Stimulated activated CD4-positive, alpha-beta T cell treated with anti-CD3 and anti-CD28 coated beads, Interleukin-2, amount 100 ng/mL, for 24 hours (primary cell): Measurements from ENCODE around the gene PRPF31.
A peak's percentile ranks its signal among the peaks of the same experiment; 100 is the strongest.

ENCODE experiments used
- DNase-seq, 2 donors: peaks; one replicate each; pipeline ENCODE4 v3.0.0-alpha.2; 2020

The PRPF31 gene

GRCh38 chr19:54142166-54142780 lies 26.7 kb downstream of the PRPF31 start:
- DNase-seq = no peak

DNA sequence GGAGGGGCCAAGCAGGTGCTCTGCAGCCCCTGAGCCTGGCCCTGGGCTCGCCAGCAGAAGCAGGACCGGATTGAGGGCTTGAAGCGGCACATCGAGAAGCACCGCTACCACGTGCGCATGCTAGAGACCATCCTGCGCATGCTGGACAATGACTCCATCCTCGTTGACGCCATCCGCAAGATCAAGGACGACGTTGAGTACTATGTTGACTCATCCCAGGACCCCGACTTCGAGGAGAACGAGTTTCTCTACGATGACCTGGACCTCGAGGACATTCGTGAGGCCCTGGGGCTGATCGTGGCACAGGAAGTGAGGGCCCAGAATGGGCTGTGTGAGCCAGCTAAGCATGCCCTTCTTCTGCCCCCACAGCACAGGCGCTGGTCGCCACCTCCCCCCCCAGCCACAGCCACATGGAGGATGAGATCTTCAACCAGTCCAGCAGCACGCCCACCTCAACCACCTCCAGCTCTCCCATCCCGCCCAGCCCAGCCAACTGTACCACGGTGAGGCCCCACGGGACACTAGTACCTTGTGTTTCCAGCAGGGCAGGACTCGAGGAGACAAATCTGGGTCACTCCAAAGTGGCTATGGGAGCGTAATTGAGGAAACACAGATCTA lies 30.1 kb downstream of the PRPF31 start:
- no peak for DNase-seq

DNA sequence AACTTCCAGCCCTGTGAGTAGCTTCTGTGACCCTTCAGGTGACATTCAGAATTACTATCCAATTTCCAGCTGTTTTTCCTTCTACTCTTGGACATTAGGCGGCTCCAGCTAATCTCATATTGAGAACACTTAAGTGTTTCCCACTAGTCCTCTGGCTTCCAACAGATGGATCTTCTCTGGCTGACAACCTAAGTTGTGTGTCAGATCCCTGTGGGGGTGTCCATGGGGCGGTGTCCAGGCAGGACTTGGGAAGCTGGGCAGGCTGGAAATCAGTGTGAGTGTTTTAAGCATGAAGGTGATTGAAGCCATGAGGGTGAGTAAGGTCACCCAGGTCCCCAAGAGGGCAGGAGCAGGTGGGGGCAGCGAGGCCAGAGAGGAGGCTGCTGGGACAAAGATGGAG lies 32.1 kb downstream of the PRPF31 start:
- no peak for DNase-seq

DNA sequence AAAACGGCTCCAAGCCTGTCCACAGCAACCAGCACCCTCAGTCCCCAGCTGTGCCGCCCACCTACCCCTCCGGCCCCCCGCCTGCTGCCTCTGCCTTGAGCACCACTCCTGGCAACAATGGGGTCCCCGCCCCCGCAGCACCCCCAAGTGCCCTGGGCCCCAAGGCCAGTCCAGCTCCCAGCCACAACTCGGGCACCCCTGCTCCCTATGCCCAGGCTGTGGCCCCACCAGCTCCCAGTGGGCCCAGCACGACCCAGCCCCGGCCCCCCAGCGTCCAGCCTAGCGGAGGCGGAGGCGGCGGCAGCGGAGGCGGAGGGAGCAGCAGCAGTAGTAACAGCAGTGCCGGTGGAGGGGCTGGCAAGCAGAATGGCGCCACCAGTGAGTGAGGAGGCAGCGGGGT lies 32.6 kb downstream of the PRPF31 start:
- no peak for DNase-seq

DNA sequence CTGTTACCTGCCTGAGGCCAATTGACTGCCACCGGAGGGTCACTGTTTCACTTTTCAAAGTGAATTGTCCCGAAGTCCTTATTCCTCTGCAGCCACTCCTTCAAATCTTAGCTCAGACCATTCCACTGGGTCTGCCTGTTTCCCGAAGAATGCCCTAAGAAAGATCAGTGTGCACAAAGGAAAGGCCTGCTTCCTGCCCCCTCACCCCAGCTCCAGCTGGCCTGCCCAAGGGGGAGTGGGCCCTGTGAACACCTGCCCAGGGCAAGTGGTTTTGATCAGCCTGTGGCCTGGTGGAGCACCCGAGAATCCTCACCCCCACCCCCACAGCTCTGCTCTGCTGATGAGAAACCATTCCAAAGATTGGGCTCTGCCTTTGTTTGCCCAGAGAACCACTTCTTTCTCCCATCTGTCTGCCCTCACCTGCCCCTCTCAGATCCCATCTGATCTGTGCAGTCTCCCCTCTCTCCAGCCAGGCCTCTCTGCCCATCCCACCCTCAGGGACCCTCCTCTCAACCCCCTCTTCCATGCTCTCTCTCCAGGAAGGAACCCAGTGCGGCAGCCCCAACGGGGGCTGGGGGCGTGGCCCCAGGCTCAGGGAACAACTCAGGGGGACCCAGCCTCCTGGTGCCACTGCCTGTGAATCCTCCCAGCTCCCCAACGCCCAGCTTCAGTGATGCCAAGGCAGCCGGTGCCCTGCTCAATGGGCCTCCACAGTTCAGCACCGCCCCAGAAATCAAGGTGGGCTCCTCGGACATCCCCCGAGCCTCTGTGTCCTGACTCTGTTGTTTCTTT lies 33.7 kb downstream of the PRPF31 start:
- no peak for DNase-seq

DNA sequence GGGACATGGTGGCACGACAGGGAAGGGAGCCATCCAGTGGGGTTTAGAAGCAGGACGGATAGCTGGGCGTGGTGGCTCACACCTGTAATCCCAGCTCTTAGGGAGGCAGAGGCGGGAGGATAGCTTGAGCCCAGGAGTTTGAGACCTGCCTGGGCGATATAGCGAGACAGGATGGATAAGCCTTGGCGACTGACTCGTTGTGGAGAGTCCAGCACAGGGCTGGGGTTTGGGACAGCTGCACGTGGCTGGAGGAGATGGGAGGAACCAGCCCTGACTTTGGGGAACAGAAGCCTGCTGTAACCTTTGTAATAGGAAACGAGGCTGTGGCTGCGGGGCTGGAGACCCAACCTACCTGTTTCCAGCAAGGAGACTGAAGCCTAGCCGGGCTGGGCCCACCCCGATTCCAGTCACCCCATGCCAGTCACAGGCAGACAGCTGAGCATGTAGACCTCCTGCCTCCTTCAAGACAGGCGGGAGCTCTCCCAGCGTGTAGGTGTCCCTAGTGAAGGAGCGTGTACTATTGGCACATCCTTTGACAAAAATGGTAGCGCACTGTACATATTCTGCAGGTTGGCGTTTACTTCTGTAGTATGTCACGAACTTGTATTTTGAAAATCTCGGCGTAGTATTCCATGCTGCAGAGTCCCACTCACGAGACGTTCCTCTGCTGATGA lies 35.9 kb downstream of the PRPF31 start:
- no peak for DNase-seq

DNA sequence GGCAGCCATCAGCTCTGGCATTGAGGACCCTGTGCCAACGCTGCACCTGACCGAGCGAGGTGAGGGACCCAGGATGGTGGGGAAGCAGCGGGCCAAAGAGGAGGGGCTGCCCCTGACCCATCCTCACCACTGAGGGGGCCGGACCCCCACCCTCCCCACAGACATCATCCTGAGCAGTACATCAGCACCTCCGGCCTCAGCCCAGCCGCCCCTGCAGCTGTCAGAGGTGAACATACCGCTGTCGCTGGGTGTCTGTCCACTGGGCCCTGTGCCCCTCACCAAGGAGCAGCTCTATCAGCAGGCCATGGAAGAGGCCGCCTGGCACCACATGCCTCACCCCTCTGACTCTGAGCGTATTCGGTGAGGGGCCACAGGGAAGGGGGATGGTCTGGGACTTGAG lies 36.7 kb downstream of the PRPF31 start:
- no peak for DNase-seq

- no peak for DNase-seq
Measured at GRCh38 chr19:54152878-54153524, 37.4 kb downstream of the PRPF31 start.

DNA sequence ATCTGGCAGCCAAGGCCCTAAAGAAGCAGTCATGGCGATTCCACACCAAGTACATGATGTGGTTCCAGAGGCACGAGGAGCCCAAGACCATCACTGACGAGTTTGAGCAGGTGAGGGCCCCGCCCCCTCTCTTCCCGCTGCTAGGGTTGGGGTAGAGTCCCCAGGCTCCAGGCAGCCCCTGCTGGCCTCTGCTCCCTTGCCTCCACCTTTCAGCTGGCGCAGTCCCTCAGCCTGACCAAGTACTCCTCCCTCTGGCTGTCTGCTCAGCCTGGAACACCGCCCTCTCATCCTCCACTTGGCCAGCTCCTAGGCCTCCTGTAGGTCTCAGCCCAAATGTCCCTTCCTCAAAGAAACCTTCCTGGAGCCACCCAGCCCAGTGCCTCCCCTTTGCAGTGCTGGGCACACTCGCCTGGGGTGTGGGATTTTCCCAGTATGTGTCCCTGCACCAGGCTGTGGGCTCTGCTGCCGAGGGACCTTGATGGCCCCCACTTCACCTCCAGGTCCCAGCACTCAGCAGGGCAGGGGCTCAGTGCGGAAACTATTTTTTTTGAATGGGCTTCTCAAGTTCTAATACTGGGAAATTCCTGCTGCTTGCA lies 38.3 kb downstream of the PRPF31 start:
- DNase-seq = no peak

DNA sequence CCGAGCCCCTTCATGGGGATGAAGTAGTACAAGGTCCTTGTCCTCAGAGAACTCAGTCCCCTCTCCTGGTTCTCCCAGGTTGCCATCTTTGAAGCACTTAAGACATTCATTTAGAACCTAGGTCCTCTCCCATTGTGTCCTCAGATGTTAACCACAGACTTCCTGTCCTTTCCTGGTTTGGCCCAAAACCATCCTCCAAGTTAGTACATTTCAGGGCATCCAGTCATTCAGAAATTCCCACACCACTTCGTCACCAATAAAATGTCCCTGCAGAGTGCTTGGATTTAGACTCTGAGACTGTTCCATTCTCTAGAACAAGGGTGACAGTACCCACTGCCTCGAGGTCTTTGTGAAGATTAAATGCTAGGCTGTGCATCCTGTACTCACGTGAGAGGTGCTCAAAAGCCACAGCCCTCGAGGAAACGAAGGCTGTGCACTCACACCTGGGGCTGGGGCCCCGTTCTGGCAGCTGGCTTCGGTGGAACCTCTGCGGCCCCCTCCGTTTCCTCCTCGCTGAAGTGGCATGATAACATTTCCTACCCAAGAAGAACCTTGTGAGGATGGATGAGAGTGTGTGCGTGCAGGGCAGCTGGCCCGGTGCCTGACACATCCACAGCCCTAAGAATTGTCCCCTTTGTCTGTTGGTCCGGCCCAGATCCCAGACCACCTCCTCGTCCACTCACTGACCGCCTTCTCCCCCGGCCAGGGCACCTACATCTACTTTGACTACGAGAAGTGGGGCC lies 39.2 kb downstream of the PRPF31 start:
- no peak for DNase-seq

DNA sequence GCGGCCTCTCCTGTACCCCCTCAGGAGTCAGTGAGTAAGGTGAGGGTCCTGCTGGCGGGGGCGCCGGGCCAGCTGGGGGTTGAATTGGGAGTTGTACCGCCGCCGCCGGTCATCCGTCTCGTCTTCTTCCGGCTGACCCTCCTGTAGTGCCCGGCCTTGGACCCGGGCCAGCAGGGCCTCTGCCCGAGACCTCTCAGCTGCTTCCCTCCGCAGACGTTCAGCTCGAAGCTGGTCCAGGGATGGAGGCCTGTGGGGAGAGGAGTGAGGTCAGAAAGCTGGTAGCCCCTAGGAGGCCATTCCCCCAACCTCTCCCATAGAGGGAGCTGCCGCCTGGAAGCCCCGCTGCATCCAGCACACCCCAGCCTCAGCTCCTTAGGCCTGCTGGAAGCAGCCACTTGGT lies 40.1 kb downstream of the PRPF31 start:
- DNase-seq = no peak

- DNase-seq = no peak
Measured at GRCh38 chr19:54156490-54156889, 40.9 kb downstream of the PRPF31 start.

- DNase-seq = no peak
Measured at GRCh38 chr19:54156953-54157352, 41.4 kb downstream of the PRPF31 start.

DNA sequence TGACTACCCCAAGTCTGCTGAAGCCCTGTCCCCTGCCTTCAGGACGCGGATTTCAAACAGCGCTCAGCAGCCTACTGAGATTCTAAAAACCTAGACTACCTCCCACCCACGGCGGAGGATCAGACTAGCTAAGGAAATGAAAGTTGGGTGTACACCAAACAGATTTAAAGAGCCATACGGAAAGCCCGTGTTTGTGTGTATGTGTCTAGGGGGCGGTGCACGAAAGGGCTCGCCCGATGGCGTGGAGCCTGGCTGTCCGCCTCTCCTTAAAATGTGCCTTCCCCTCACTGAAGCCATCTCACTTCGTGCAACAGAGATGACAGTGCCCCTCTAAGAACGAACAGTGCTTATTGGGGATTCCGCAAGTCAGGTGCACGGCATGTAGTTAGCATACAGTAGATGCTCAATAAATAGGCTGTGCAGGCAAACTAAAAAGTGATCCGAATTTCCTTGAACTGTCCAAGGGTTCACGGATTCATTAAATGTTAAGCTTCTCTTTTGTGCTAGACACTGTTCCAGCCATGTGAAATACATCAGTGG lies 43.3 kb downstream of the PRPF31 start:
- peak; percentile 41 to 46 for DNase-seq

GRCh38 chr19:54159352-54160181 lies 44.0 kb downstream of the PRPF31 start, which contains the start of gene LENG1:
Gene LENG1 (minus strand): TSS chr19:54159721. CDS start chr19:54159695, 26 bp downstream.
- peak; percentile 96 to 98 for DNase-seq

DNA sequence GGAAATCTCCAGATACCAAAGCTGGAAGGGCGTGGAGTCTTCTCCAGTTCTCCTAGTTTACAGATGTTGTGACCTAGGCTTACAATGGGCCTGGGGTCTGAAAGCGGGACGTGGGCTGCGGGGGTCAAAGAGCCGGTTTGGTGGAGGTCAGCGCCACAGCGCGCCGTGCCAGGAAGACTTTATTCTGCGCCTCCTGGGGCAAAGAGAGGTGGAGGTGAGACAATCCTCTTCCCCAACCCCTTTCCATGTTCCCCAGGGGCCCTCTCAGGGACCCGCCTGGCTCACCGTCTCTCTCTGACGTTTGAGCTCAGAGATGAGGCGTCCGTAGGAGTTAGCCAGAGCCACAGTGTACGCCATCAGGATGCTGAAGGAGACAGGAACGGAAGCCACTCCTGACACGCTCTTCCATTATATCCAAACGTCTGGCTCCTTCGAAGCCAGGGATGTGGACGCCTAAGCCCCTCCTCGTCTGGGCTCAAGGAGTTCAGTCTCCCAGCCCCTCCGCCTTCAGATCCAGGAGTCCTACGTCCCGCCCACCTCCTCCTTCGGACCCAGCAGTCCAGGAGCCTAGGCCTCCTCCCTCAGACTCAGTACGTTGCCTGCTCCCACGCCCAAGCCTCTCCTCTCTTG lies 44.7 kb downstream of the PRPF31 start:
- no peak for DNase-seq

DNA sequence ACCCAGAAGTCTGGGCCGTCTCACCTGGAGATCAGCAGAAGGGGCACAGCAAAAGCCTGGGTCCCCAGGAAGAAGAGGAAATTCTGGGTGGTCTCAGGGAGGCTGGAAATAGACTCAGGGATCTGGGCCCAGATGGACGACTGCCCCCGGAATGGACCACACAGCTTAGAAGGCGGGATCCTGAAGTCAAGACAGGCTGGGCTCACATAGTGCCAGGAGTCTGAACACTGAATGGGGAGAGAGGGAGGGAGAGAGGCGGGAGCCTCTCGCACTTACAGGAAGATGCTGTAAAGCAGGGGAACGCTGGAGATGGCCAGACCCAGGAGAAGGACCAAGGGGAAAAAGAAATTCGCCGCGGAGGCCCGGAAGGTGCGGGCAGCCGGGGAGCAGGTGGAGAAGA lies 45.3 kb downstream of the PRPF31 start:
- no peak for DNase-seq

DNA sequence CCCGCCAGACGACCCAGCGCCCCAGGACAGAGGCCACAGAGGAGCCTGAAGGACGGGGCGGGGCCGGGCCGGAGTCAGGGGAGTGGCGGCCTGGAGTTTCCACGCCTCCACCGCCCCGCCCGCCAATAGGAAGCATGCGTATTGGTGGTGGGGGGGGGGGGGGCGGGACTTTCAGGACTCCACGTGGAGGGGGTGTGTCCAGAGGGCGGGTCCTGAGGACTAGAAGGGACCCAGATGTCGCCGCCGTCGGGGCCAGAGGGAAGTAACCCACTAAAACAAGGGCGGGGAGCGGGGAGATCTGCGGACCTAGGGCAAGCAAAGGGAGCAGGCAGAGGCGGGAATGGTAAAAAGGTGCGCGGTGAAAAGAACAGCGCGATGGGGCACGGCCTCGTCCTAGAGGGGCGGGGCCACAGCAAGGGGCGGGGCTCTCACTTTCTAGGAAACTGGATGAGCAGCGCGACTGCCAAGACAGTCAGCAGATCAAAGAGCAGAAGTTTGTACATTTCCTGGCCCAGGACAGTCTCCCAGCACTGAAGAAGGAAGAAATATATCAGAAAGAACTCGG lies 46.8 kb downstream of the PRPF31 start:
- peak; percentile 84 to 87 for DNase-seq

GRCh38 chr19:54162884-54163283 lies 47.3 kb downstream of the PRPF31 start:
- DNase-seq = no peak
